ENCODE measurements around the gene ASB4.

ASB4 gene

DNA sequence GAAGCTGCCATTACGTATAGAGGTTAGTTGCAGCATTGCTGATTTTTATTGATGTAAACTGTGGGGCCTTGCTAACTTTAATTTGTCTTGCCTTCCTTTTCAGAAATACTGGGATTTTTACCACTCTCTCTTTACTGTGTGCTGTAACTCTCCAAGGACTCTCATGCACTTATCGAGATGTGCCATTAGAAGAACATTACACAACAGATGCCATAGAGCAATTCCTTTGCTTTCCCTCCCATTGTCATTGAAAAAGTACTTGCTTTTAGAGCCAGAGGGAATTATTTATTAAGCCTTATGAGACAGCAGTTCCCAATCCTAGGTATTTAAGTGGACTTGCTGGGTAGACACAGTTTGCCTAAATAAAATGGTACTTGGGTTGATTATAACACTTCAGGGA, 51.7 kb downstream of the ASB4 start:
- Histone ChIP-seq H3K27me3 (peaks cover 10% of the 10 kb centered on the region), H3K36me3 (no peaks in the 10 kb centered on the region), H3K9me3 (no peaks in the 10 kb centered on the region), H3K4me3 (ENCODE audit: low read depth in 1 of 2, low read length in 1 of 2) (no peak overlapping the region), H3K4me1 (ENCODE audit: control insufficient read depth in 1 of 2, insufficient read depth in 1 of 2, low read depth in 1 of 2, low read length in 1 of 2) (no peaks in the 10 kb centered on the region), H3K27ac (no peak overlapping the region)
- TF ChIP-seq, protein P1, sequence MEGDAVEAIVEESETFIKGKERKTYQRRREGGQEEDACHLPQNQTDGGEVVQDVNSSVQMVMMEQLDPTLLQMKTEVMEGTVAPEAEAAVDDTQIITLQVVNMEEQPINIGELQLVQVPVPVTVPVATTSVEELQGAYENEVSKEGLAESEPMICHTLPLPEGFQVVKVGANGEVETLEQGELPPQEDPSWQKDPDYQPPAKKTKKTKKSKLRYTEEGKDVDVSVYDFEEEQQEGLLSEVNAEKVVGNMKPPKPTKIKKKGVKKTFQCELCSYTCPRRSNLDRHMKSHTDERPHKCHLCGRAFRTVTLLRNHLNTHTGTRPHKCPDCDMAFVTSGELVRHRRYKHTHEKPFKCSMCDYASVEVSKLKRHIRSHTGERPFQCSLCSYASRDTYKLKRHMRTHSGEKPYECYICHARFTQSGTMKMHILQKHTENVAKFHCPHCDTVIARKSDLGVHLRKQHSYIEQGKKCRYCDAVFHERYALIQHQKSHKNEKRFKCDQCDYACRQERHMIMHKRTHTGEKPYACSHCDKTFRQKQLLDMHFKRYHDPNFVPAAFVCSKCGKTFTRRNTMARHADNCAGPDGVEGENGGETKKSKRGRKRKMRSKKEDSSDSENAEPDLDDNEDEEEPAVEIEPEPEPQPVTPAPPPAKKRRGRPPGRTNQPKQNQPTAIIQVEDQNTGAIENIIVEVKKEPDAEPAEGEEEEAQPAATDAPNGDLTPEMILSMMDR (IDR thresholded peaks at IDR 0.05): no peak

DNA sequence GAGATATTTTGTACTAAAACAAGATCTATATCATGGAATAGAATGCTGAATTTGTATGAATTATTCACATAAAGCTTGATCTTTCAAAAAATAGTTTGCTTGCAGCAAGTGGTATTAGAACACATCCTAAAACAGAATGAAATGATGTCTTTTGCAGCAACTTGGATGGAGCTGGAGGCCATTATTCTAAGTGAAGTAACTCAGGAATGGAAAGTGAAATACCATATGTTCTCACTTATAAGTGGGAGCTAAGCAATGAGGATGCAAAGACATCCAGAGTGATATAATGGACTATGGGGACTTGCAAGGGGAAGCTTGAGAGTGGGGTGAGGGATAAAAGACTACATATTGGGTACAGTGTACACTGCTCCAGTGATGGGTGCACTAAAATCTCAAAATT, 53.7 kb downstream of the ASB4 start:
- H3K27me3 ChIP-seq: peaks cover 10% of the 10 kb centered on the region
- H3K9me3 ChIP-seq: no peaks in the 10 kb centered on the region
- no peak overlapping the region for H3K4me3 ChIP-seq (ENCODE audit: low read depth in 1 of 2, low read length in 1 of 2)
- no peaks in the 10 kb centered on the region for H3K4me1 ChIP-seq (ENCODE audit: control insufficient read depth in 1 of 2, insufficient read depth in 1 of 2, low read depth in 1 of 2, low read length in 1 of 2)
- TF ChIP-seq, protein P1 (IDR thresholded peaks at IDR 0.05): no peak
- H3K36me3 ChIP-seq: no peaks in the 10 kb centered on the region
- H3K27ac ChIP-seq: no peak overlapping the region

DNA sequence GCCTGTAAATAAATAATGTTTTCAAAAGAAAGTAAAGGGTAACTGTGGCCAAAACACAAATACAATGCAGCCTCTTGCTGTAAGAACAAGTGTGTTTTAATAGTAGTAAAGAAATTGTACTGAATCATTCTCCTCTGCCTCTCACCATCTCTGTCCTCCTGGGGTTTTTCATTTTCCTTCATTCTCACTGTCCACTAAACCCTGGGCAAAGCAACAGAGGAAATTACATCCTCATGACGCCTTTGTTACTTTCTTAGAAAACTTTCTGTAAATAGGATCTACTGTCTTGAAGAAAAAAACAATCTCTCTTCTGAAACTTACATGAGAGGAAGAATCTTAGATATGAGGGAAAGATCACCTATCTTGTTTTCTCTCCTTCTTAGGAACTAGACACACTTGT, 54.6 kb downstream of the ASB4 start:
- peaks cover 10% of the 10 kb centered on the region for H3K27me3 ChIP-seq
- TF ChIP-seq, protein P1 (IDR thresholded peaks at IDR 0.05): no peak
- H3K4me3 ChIP-seq (ENCODE audit: low read depth in 1 of 2, low read length in 1 of 2): no peak overlapping the region
- no peaks in the 10 kb centered on the region for H3K36me3 ChIP-seq
- no peaks in the 10 kb centered on the region for H3K4me1 ChIP-seq (ENCODE audit: control insufficient read depth in 1 of 2, insufficient read depth in 1 of 2, low read depth in 1 of 2, low read length in 1 of 2)
- H3K27ac ChIP-seq: no peak overlapping the region
- H3K9me3 ChIP-seq: no peaks in the 10 kb centered on the region

DNA sequence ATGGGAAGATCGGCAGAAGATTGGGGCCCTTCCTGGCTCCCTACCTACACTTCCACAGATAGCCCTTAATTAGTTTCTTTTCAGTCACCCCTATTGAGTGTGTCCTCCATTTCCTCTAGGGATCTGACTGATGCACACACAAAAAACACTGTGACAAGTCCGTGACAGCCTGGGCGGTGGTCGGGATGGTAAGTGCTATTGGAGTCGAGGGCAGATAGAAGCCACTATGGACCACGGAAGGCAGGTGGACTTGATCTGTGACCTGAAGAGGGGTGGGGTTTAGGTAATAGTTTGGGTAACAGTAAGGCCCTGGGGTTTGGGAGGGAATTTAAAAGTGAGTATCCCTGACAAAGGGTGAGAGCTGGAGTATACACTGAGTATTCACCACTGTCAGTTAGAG, 57.6 kb downstream of the ASB4 start:
- Histone ChIP-seq H3K9me3 (no peaks in the 10 kb centered on the region), H3K36me3 (no peaks in the 10 kb centered on the region), H3K4me3 (ENCODE audit: low read depth in 1 of 2, low read length in 1 of 2) (no peak overlapping the region), H3K4me1 (ENCODE audit: control insufficient read depth in 1 of 2, insufficient read depth in 1 of 2, low read depth in 1 of 2, low read length in 1 of 2) (no peaks in the 10 kb centered on the region), H3K27ac (no peak overlapping the region), H3K27me3 (peaks cover 6% of the 10 kb centered on the region)
- TF ChIP-seq, protein P1 (IDR thresholded peaks at IDR 0.05): no peak

DNA sequence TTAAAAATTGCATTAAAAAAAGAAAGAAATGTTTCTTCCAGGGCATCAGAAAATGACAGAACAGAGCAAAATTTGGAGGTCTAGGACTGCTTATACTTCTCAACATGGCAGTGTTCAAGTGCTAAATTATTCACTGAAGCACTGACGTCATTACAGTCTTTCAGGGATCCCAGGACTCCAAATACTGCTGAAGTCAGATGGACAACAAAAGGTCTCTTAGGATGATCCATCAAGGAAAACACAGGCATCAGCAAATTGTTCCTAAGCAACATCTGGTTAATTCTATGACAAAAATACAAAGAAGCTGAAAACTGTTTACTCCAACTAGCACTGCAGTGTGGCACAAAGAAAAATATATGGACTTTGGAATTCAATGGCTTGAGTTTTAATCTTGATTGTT, 58.4 kb downstream of the ASB4 start:
- TF ChIP-seq, protein P1 (IDR thresholded peaks at IDR 0.05): no peak
- no peaks in the 10 kb centered on the region for H3K4me1 ChIP-seq (ENCODE audit: control insufficient read depth in 1 of 2, insufficient read depth in 1 of 2, low read depth in 1 of 2, low read length in 1 of 2)
- H3K36me3 ChIP-seq: no peaks in the 10 kb centered on the region
- H3K27ac ChIP-seq: no peak overlapping the region
- no peaks in the 10 kb centered on the region for H3K9me3 ChIP-seq
- peaks cover 4% of the 10 kb centered on the region for H3K27me3 ChIP-seq
- no peak overlapping the region for H3K4me3 ChIP-seq (ENCODE audit: low read depth in 1 of 2, low read length in 1 of 2)
